Measurements from ENCODE around the gene FNIP2. TPM values are rescaled to one million over a fixed set of nuclear protein-coding genes. Genes with fewer than 3 reads are reported as not detected.

FNIP2 gene
- total and polyA plus RNA-seq, 9 of the 15 experiments (the other 6 are each of a cell fraction or from before 2014, with no cell fraction given): 1.7 to 15.5 (median 8.3) TPM

DNA sequence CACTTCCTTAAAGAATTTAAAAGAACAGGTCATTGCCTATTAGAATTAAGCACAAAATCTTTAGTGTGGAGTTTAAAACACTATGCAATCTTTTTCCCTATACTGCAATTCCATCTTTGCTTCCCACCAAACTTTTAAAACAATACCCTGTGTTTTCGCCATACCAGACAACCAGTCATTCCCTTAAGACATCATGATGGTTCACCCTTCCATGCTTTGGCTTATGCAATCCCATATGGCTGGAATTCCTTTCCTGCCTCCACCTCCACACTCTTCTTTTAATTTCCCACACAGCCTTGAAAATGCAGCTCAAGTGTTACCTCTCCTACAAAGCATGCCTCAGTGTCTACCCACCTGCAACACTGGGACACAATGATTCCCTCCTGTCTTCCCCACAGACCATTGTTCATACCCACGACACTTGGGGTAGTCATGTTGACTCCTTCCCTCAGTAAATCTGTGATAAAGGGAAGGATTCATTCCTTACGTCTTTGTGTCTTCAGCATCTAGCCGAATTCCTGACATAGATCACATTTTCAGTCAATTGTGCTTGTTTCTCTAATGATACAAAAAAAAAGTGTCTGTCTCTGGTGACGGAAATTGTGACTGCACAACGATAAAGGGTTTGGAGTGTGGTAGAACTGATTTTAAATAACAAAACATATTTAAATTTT is 166.3 kb downstream of the FNIP2 start (continued):
- TF ChIP-seq TOE1 (IDR thresholded peaks at IDR 0.05; ENCODE audit: borderline replicate concordance) (no peak), TOE1 (CRISPR knock-in tag; IDR thresholded peaks at IDR 0.05; ENCODE audit: borderline replicate concordance, low read depth) (no peak), KHSRP (IDR thresholded peaks at IDR 0.05) (no peak), ZNF398 (CRISPR knock-in tag; IDR thresholded peaks at IDR 0.05) (no peak), TFE3 (CRISPR knock-in tag; IDR thresholded peaks at IDR 0.05) (no peak), RBBP5 (IDR thresholded peaks at IDR 0.05; ENCODE audit: borderline replicate concordance, insufficient read depth, low read length, poor library complexity, severe bottlenecking) (no peak)
- TF ChIP-seq, protein P1, sequence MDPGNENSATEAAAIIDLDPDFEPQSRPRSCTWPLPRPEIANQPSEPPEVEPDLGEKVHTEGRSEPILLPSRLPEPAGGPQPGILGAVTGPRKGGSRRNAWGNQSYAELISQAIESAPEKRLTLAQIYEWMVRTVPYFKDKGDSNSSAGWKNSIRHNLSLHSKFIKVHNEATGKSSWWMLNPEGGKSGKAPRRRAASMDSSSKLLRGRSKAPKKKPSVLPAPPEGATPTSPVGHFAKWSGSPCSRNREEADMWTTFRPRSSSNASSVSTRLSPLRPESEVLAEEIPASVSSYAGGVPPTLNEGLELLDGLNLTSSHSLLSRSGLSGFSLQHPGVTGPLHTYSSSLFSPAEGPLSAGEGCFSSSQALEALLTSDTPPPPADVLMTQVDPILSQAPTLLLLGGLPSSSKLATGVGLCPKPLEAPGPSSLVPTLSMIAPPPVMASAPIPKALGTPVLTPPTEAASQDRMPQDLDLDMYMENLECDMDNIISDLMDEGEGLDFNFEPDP (CRISPR knock-in tag; IDR thresholded peaks at IDR 0.05): no peak

Measured in K562 (cell line).